ENCODE measurements around the gene PLA2R1. TPM values are rescaled to one million over a fixed set of nuclear protein-coding genes. Genes with fewer than 3 reads are reported as not detected.

The PLA2R1 gene
- total RNA-seq, 4 donors from 2014 or later = 1.4 to 18.2 (median 14.6) TPM

GRCh38 chr2:159891917-159892730 lies 170.3 kb downstream of the PLA2R1 start:
- Histone ChIP-seq H3K36me3 (no peaks in the 10 kb centered on the region), H3K27me3 (no peaks in the 10 kb centered on the region), H3K27ac (no peak overlapping the region), H3K4me3 (no peak overlapping the region), H3K9me3 (no peaks in the 10 kb centered on the region), H3K4me1 (peaks cover 0 to 5% (median 2%) of the 10 kb centered on the region in 4 donors)
- DNase-seq = no peak
- WGBS, 2 donors (ENCODE audit: low coverage in 1 of 2) = 42 to 58% methylated on average over 2 of the region's 2 CpGs
- intact Hi-C loops (cut with DNase I; ENCODE audit: low total_unique reads) (no loop called here), in situ Hi-C loops (cut with MboI; ENCODE audit: low pct_ligation_motif_present in 1 of 4, low pct_unique_long_range_greater_than_20kb in 1 of 4, low sequenced_read_pairs in 3 of 4) (no loop called here)
- TF ChIP-seq, protein P1, sequence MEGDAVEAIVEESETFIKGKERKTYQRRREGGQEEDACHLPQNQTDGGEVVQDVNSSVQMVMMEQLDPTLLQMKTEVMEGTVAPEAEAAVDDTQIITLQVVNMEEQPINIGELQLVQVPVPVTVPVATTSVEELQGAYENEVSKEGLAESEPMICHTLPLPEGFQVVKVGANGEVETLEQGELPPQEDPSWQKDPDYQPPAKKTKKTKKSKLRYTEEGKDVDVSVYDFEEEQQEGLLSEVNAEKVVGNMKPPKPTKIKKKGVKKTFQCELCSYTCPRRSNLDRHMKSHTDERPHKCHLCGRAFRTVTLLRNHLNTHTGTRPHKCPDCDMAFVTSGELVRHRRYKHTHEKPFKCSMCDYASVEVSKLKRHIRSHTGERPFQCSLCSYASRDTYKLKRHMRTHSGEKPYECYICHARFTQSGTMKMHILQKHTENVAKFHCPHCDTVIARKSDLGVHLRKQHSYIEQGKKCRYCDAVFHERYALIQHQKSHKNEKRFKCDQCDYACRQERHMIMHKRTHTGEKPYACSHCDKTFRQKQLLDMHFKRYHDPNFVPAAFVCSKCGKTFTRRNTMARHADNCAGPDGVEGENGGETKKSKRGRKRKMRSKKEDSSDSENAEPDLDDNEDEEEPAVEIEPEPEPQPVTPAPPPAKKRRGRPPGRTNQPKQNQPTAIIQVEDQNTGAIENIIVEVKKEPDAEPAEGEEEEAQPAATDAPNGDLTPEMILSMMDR (IDR thresholded peaks at IDR 0.05) = no peak

GRCh38 chr2:159891267-159891588 lies 171.2 kb downstream of the PLA2R1 start:
- H3K27me3 ChIP-seq = no peaks in the 10 kb centered on the region
- DNase-seq = no peak
- TF ChIP-seq, protein P1 (IDR thresholded peaks at IDR 0.05) = no peak
- TF ChIP-seq POLR2A (IDR thresholded peaks at IDR 0.05) (no peak), POLR2AphosphoS5 (IDR thresholded peaks at IDR 0.05) (no peak), EP300 (IDR thresholded peaks at IDR 0.05; ENCODE audit: low read depth) (no peak)
- H3K36me3 ChIP-seq = no peaks in the 10 kb centered on the region
- no peaks in the 10 kb centered on the region for H3K9me3 ChIP-seq
- in situ Hi-C loops (cut with MboI; ENCODE audit: low pct_ligation_motif_present in 1 of 4, low pct_unique_long_range_greater_than_20kb in 1 of 4, low sequenced_read_pairs in 3 of 4) = no loop called here
- no peak overlapping the region for H3K27ac ChIP-seq
- H3K4me1 ChIP-seq = peaks cover 0 to 5% (median 2%) of the 10 kb centered on the region in 4 donors
- H3K4me3 ChIP-seq = no peak overlapping the region
- intact Hi-C loops (cut with DNase I; ENCODE audit: low total_unique reads) = no loop called here

DNA sequence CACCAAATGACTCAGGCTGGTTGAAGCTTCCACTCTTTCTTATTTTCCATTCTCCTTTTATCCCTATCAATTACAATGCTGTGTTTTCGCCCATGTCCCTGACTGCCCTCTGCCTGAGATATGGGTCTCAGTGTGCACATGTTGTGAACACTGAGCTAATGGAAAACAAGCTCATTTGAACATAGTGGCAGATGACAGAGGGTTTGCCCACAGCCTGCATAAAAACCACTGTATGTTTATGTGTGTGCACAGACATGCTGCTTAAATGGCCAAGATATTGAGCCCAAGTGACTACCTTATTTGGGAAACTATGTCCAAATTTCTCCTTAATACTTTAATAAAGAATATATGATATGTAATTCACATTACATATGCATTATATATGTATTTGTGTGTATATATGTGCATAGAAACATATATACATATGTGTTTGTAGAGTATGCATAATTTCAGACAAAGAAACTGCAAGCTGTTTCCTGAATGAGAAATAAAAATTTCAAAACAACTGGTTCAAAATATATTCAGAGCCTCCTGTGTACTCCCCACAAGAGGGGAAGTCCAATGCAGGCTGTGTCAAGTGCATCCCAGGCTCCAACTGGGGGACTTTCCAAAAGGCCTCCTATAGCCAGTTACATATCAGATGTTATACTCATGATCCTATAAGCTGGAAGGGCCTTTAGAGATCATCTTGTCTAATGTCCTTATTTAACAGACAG lies 171.7 kb downstream of the PLA2R1 start:
- intact Hi-C loops (cut with DNase I; ENCODE audit: low total_unique reads) = no loop called here
- Histone ChIP-seq H3K27ac (no peak overlapping the region), H3K9me3 (no peaks in the 10 kb centered on the region), H3K36me3 (no peaks in the 10 kb centered on the region), H3K4me3 (no peak overlapping the region), H3K27me3 (no peaks in the 10 kb centered on the region), H3K4me1 (peaks cover 0 to 5% (median 2%) of the 10 kb centered on the region in 4 donors)
- TF ChIP-seq, protein P1 (IDR thresholded peaks at IDR 0.05) = no peak
- TF ChIP-seq POLR2AphosphoS5 (IDR thresholded peaks at IDR 0.05) = no peak
- TF ChIP-seq POLR2A (IDR thresholded peaks at IDR 0.05) = no peak
- TF ChIP-seq EP300 (IDR thresholded peaks at IDR 0.05; ENCODE audit: low read depth) = no peak
- 80 to 87% methylated on average over 1 of the region's 1 CpG for WGBS, 2 donors (ENCODE audit: low coverage in 1 of 2)
- no peak for DNase-seq
- in situ Hi-C loops (cut with MboI; ENCODE audit: low pct_ligation_motif_present in 1 of 4, low pct_unique_long_range_greater_than_20kb in 1 of 4, low sequenced_read_pairs in 3 of 4) = no loop called here

- Histone ChIP-seq H3K36me3 (no peaks in the 10 kb centered on the region), H3K27ac (no peak overlapping the region), H3K27me3 (no peaks in the 10 kb centered on the region), H3K4me1 (no peaks in the 10 kb centered on the region), H3K9me3 (no peaks in the 10 kb centered on the region), H3K4me3 (no peak overlapping the region)
- DNase-seq = no peak
- TF ChIP-seq, protein P1 (IDR thresholded peaks at IDR 0.05) = no peak
- TF ChIP-seq EP300 (IDR thresholded peaks at IDR 0.05; ENCODE audit: low read depth) = no peak
- TF ChIP-seq POLR2A (IDR thresholded peaks at IDR 0.05) = no peak
- TF ChIP-seq POLR2AphosphoS5 (IDR thresholded peaks at IDR 0.05) = no peak
- WGBS, 2 donors (ENCODE audit: low coverage in 1 of 2) = 92% methylated on average over 5 of the region's 5 CpGs
- in situ Hi-C loops (cut with MboI; ENCODE audit: low pct_ligation_motif_present in 1 of 4, low pct_unique_long_range_greater_than_20kb in 1 of 4, low sequenced_read_pairs in 3 of 4) (no loop called here), intact Hi-C loops (cut with DNase I; ENCODE audit: low total_unique reads) (no loop called here)
Observed at GRCh38 chr2:159882130-159882745, 180.2 kb downstream of the PLA2R1 start.

Data from transverse colon (tissue), 4 donors.